T-helper 2 cell treated with Interferon-gamma antibody and Interleukin-4, amounts not matched to agents 5 μg/mL and 100 μg/mL, for 36 hours (primary cell): ENCODE results near the gene PPFIA3.
A peak's percentile ranks its signal among the peaks of the same experiment; 100 is the strongest.
"Not testable (repeated sequence)": the region's sequence is repeated elsewhere in the genome, so short reads cannot be mapped to it uniquely, and the experiment has no call there.

Experiments used
- DNase-seq: peaks from one replicate; pipeline ENCODE4 v3.0.0; 2021; ENCODE audit warnings: low spot score
- H3K27ac Mint-ChIP-seq: one replicate; pipeline ENCODE4 v1.8.0; 2021; ENCODE audit warnings: mild to moderate bottlenecking, mixed read lengths
- H3K27me3 Mint-ChIP-seq: one replicate; pipeline ENCODE4 v1.8.0; 2021; ENCODE audit warnings: low read depth, mixed read lengths
- H3K36me3 Mint-ChIP-seq: one replicate; pipeline ENCODE4 v1.8.0; 2021; ENCODE audit warnings: low read depth, mixed read lengths
- H3K4me1 Mint-ChIP-seq: one replicate; pipeline ENCODE4 v1.8.0; 2021; ENCODE audit warnings: low read depth, mixed read lengths
- H3K4me3 Mint-ChIP-seq: one replicate; pipeline ENCODE4 v1.8.0; 2022; ENCODE audit warnings: mild to moderate bottlenecking, moderate library complexity, mixed read lengths
- H3K9me3 Mint-ChIP-seq: one replicate; pipeline ENCODE4 v1.8.0; 2021; ENCODE audit warnings: mixed read lengths

Gene PPFIA3

GRCh38 chr19:49126575-49126974, 7.2 kb downstream of the PPFIA3 start:
- no peak for DNase-seq
- H3K27me3 Mint-ChIP-seq: peaks cover 14% of the 10 kb centered on the region
- no peak overlapping the region for H3K27ac Mint-ChIP-seq
- no peaks in the 10 kb centered on the region for H3K9me3 Mint-ChIP-seq
- H3K4me1 Mint-ChIP-seq: peaks cover 13% of the 10 kb centered on the region
- no peaks in the 10 kb centered on the region for H3K36me3 Mint-ChIP-seq
- no peak overlapping the region for H3K4me3 Mint-ChIP-seq

- Mint-ChIP-seq H3K4me1 (peaks cover 13% of the 10 kb centered on the region), H3K27me3 (peaks cover 12% of the 10 kb centered on the region)
- H3K4me3 Mint-ChIP-seq, H3K9me3 Mint-ChIP-seq, H3K27ac Mint-ChIP-seq, DNase-seq, H3K36me3 Mint-ChIP-seq: not testable (repeated sequence)
These were observed 7.9 kb downstream of the PPFIA3 start for GRCh38 chr19:49127225-49127624.

GRCh38 chr19:49127674-49128544, 8.6 kb downstream of the PPFIA3 start:
- Mint-ChIP-seq H3K36me3 (no peaks in the 10 kb centered on the region), H3K9me3 (no peaks in the 10 kb centered on the region), H3K4me3 (peak overlapping the region; percentile 97), H3K27ac (peak overlapping the region; percentile 93), H3K27me3 (peaks cover 9% of the 10 kb centered on the region), H3K4me1 (peaks cover 14% of the 10 kb centered on the region)
- peak; percentile 89 for DNase-seq

- Mint-ChIP-seq H3K4me1 (peaks cover 17% of the 10 kb centered on the region), H3K9me3 (no peaks in the 10 kb centered on the region)
These were observed 9.3 kb downstream of the PPFIA3 start for GRCh38 chr19:49128545-49129237.

GRCh38 chr19:49129238-49129583, 9.9 kb downstream of the PPFIA3 start:
- no peak overlapping the region for H3K27ac Mint-ChIP-seq
- H3K36me3 Mint-ChIP-seq: no peaks in the 10 kb centered on the region
- peaks cover 19% of the 10 kb centered on the region for H3K4me1 Mint-ChIP-seq
- no peak for DNase-seq
- H3K4me3 Mint-ChIP-seq: peak overlapping the region; percentile 36
- peaks cover 2% of the 10 kb centered on the region for H3K27me3 Mint-ChIP-seq
- H3K9me3 Mint-ChIP-seq: no peaks in the 10 kb centered on the region

More at GRCh38 chr19:49128545-49129237, 9.3 kb downstream of the PPFIA3 start:
- no peak for DNase-seq
- Mint-ChIP-seq H3K27me3 (peaks cover 4% of the 10 kb centered on the region), H3K27ac (peak overlapping the region; percentile 58), H3K4me3 (peak overlapping the region; percentile 97), H3K36me3 (no peaks in the 10 kb centered on the region)

- Mint-ChIP-seq H3K27me3 (no peaks in the 10 kb centered on the region), H3K4me3 (no peak overlapping the region), H3K27ac (no peak overlapping the region), H3K36me3 (no peaks in the 10 kb centered on the region), H3K4me1 (peaks cover 19% of the 10 kb centered on the region), H3K9me3 (no peaks in the 10 kb centered on the region)
- no peak for DNase-seq
These were observed 11.0 kb downstream of the PPFIA3 start for GRCh38 chr19:49130325-49130724.

- Mint-ChIP-seq H3K4me3 (peak overlapping the region; percentile 85), H3K9me3 (no peaks in the 10 kb centered on the region), H3K27ac (no peak overlapping the region), H3K36me3 (no peaks in the 10 kb centered on the region), H3K27me3 (no peaks in the 10 kb centered on the region), H3K4me1 (peaks cover 19% of the 10 kb centered on the region)
- DNase-seq: no peak
These were observed 13.7 kb downstream of the PPFIA3 start for GRCh38 chr19:49132974-49133609.

- Mint-ChIP-seq H3K36me3 (no peaks in the 10 kb centered on the region), H3K4me1 (peaks cover 13% of the 10 kb centered on the region), H3K9me3 (no peaks in the 10 kb centered on the region), H3K27ac (peak overlapping the region; percentile 60), H3K4me3 (peak overlapping the region; percentile 85), H3K27me3 (no peaks in the 10 kb centered on the region)
- DNase-seq: peak; percentile 36
These were observed 14.5 kb downstream of the PPFIA3 start for GRCh38 chr19:49133621-49134454.

GRCh38 chr19:49135686-49136085, 16.3 kb downstream of the PPFIA3 start:
- no peak overlapping the region for H3K27ac Mint-ChIP-seq
- H3K4me3 Mint-ChIP-seq: no peak overlapping the region
- no peaks in the 10 kb centered on the region for H3K27me3 Mint-ChIP-seq
- peaks cover 9% of the 10 kb centered on the region for H3K4me1 Mint-ChIP-seq
- no peaks in the 10 kb centered on the region for H3K36me3 Mint-ChIP-seq
- H3K9me3 Mint-ChIP-seq: no peaks in the 10 kb centered on the region
- no peak for DNase-seq

- H3K9me3 Mint-ChIP-seq: no peaks in the 10 kb centered on the region
- H3K36me3 Mint-ChIP-seq: no peaks in the 10 kb centered on the region
- H3K27ac Mint-ChIP-seq: no peak overlapping the region
- H3K4me3 Mint-ChIP-seq: no peak overlapping the region
- DNase-seq: no peak
- no peaks in the 10 kb centered on the region for H3K27me3 Mint-ChIP-seq
- peaks cover 9% of the 10 kb centered on the region for H3K4me1 Mint-ChIP-seq
These were observed 17.4 kb downstream of the PPFIA3 start for GRCh38 chr19:49136771-49137171.

GRCh38 chr19:49140951-49141350, 21.6 kb downstream of the PPFIA3 start:
- H3K4me1 Mint-ChIP-seq: peaks cover 19% of the 10 kb centered on the region
- no peak overlapping the region for H3K27ac Mint-ChIP-seq
- H3K4me3 Mint-ChIP-seq: no peak overlapping the region
- H3K36me3 Mint-ChIP-seq: no peaks in the 10 kb centered on the region
- peaks cover 2% of the 10 kb centered on the region for H3K27me3 Mint-ChIP-seq
- no peak for DNase-seq
- H3K9me3 Mint-ChIP-seq: no peaks in the 10 kb centered on the region

GRCh38 chr19:49141352-49141751, 22.0 kb downstream of the PPFIA3 start:
- H3K9me3 Mint-ChIP-seq: no peaks in the 10 kb centered on the region
- peaks cover 4% of the 10 kb centered on the region for H3K27me3 Mint-ChIP-seq
- H3K27ac Mint-ChIP-seq: no peak overlapping the region
- H3K4me1 Mint-ChIP-seq: peaks cover 18% of the 10 kb centered on the region
- peak overlapping the region; percentile 1 for H3K4me3 Mint-ChIP-seq
- no peak for DNase-seq
- H3K36me3 Mint-ChIP-seq: no peaks in the 10 kb centered on the region

- Mint-ChIP-seq H3K4me1 (peaks cover 19% of the 10 kb centered on the region), H3K27me3 (peaks cover 14% of the 10 kb centered on the region), H3K4me3 (peak overlapping the region; percentile 87), H3K36me3 (no peaks in the 10 kb centered on the region), H3K9me3 (no peaks in the 10 kb centered on the region), H3K27ac (peak overlapping the region; percentile 34)
- peak; percentile 85 for DNase-seq
These were observed 23.6 kb downstream of the PPFIA3 start for GRCh38 chr19:49142866-49143335.
